ENCODE measurements around the gene DYRK2.

The DYRK2 gene

DNA sequence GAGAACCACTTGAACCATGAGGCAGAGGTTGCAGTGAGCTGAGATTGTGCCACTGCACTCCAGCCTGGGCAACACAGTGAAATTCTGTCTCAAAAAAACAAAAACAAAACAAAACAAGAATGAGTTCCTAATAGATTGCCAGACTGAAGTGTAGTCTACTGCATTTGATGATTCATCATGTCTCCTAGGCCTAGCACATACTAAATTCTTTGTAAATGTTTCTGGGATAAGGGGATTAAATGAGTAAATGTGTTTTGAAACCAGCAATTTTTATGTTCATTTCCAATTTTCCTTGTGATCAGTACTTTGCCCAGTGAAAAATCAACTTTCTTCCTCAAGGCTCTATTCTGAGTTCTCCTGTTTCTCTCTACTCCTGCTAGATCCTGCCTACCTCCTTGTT lies 2.9 kb upstream of the DYRK2 start:
- H3K36me3 ChIP-seq, result no peaks in the 10 kb centered on the region
- no peak overlapping the region for H3K4me3 ChIP-seq (ENCODE audit: low read depth in 1 of 2, low read length in 1 of 2)
- TF ChIP-seq, protein P1, sequence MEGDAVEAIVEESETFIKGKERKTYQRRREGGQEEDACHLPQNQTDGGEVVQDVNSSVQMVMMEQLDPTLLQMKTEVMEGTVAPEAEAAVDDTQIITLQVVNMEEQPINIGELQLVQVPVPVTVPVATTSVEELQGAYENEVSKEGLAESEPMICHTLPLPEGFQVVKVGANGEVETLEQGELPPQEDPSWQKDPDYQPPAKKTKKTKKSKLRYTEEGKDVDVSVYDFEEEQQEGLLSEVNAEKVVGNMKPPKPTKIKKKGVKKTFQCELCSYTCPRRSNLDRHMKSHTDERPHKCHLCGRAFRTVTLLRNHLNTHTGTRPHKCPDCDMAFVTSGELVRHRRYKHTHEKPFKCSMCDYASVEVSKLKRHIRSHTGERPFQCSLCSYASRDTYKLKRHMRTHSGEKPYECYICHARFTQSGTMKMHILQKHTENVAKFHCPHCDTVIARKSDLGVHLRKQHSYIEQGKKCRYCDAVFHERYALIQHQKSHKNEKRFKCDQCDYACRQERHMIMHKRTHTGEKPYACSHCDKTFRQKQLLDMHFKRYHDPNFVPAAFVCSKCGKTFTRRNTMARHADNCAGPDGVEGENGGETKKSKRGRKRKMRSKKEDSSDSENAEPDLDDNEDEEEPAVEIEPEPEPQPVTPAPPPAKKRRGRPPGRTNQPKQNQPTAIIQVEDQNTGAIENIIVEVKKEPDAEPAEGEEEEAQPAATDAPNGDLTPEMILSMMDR (IDR thresholded peaks at IDR 0.05), result no peak
- H3K9me3 ChIP-seq, result no peaks in the 10 kb centered on the region
- peaks cover 64% of the 10 kb centered on the region for H3K27me3 ChIP-seq
- H3K4me1 ChIP-seq (ENCODE audit: control insufficient read depth in 1 of 2, insufficient read depth in 1 of 2, low read depth in 1 of 2, low read length in 1 of 2), result peaks cover 14 to 19% of the 10 kb centered on the region in 2 experiments
- no peak overlapping the region for H3K27ac ChIP-seq

DNA sequence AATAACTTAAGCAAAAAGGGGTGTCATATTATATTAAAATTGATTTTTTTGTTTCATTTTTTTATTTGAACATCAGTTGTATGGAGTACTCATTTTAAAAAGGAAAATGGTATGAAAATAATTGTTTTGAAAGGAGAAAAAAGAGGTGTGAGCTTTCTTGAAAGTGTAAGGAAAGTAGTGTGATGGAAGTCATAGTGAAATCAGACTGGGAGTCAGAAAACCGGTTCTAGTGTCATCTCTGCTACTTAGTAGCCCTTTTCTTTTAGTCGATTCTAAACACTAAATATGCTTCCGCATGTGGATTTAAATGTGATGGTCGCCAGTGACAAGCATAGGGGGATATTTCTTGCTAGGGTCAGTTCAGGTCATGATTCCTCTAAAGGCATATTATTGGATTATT lies 1.8 kb upstream of the DYRK2 start:
- Histone ChIP-seq H3K36me3 (no peaks in the 10 kb centered on the region), H3K27ac (no peak overlapping the region), H3K9me3 (no peaks in the 10 kb centered on the region), H3K4me3 (ENCODE audit: low read depth in 1 of 2, low read length in 1 of 2) (no peak overlapping the region), H3K4me1 (ENCODE audit: control insufficient read depth in 1 of 2, insufficient read depth in 1 of 2, low read depth in 1 of 2, low read length in 1 of 2) (peaks cover 14 to 19% of the 10 kb centered on the region in 2 experiments), H3K27me3 (peaks cover 71% of the 10 kb centered on the region)
- TF ChIP-seq, protein P1 (IDR thresholded peaks at IDR 0.05), result no peak

DNA sequence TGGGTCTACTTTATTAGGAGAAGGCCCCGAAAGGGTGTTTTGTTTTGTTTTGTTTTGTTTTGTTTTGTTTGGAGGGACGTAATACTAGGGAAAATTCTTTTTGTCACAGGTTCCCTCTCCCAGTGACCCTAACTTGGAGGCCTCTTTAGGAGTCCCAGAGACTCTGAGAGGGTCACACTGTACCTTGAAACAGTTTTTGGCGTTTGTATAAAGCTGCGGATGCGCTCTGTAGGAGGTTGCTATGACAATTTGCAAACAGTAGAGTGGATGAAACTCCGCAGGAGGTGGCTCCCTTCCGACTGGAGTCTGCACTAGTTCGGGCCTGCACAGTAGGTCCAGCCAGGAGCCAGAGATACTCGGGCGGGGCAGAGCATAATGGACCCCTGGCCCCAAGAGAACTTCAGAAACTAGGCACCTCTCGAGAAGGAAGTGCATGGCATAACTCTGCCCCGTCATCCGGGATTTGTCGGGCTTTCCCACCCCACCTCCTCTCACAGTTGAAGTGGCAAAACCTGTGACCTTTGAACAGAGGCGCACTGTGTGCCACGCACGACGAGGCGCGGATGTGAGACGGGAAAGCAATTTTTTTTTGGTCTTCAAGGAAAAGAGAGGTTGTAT lies 1.3 kb upstream of the DYRK2 start:
- Histone ChIP-seq H3K27ac (no peak overlapping the region), H3K36me3 (no peaks in the 10 kb centered on the region), H3K9me3 (no peaks in the 10 kb centered on the region), H3K27me3 (peaks cover 71% of the 10 kb centered on the region), H3K4me1 (ENCODE audit: control insufficient read depth in 1 of 2, insufficient read depth in 1 of 2, low read depth in 1 of 2, low read length in 1 of 2) (peaks cover 14 to 19% of the 10 kb centered on the region in 2 experiments), H3K4me3 (ENCODE audit: low read depth in 1 of 2, low read length in 1 of 2) (peak overlapping the region in 1 of 2 experiments; percentile 57)
- TF ChIP-seq, protein P1 (IDR thresholded peaks at IDR 0.05), result no peak

DNA sequence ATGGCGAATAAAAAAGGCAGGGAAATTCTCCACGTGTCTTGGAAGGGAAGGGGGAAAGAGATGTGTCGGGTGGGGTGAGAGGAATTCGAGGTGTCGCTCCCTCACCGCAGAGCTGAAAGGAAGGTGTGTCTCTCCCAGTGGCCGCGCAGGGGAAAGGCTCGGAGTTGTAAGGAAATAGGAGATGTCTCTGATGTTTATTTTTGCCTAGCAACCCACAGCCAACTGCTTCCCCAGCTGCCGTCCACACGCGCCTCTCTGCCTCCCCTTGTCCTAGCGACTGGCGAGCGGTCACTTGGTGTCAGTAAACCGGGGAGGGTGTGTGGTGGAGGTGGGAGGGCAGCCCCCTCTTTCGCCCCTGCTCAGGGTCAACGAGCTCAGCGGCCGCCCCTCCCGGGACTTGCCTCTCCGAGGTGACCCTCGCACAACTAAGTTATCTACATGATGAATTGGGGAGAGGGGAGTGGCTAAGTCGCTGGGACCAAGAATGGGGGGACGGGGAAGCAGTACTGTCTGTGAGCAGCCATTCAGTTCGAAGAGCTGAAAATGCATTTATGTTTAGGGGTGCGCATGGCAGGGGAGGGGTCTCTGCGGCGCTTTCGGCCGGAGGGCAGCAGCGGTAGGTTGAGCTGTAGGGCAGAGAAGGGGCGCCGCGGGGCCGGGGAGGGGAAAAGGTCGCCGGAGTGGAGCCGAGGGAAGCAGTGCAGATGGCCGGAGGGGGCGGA lies 585 bp upstream of the DYRK2 start:
- no peak overlapping the region for H3K27ac ChIP-seq
- H3K27me3 ChIP-seq, result peaks cover 71% of the 10 kb centered on the region
- H3K4me3 ChIP-seq (ENCODE audit: low read depth in 1 of 2, low read length in 1 of 2), result peak overlapping the region; percentile 57 to 65
- TF ChIP-seq, protein P1 (IDR thresholded peaks at IDR 0.05), result no peak
- H3K9me3 ChIP-seq, result no peaks in the 10 kb centered on the region
- peaks cover 14 to 19% of the 10 kb centered on the region in 2 experiments for H3K4me1 ChIP-seq (ENCODE audit: control insufficient read depth in 1 of 2, insufficient read depth in 1 of 2, low read depth in 1 of 2, low read length in 1 of 2)
- no peaks in the 10 kb centered on the region for H3K36me3 ChIP-seq

DNA sequence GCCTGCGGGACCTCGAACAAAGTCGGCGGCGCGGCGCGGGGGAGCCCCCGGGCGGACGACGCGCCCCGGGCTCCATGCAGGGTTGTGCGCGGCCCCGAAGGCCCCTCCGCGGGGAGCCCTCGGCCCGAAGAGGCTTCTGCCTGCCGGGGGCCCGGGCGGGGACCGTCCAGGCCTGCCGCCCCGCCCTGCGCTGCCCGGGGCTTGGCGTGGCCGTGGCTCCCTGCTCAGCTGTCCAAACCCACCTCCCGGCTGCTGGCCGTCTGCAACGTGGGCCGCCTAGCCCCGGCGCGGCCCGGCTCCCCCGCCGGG lies 670 bp downstream of the DYRK2 start:
- Histone ChIP-seq H3K9me3 (no peaks in the 10 kb centered on the region), H3K27ac (no peak overlapping the region), H3K27me3 (peaks cover 71% of the 10 kb centered on the region), H3K4me3 (ENCODE audit: low read depth in 1 of 2, low read length in 1 of 2) (peak overlapping the region; percentile 65 to 70), H3K4me1 (ENCODE audit: control insufficient read depth in 1 of 2, insufficient read depth in 1 of 2, low read depth in 1 of 2, low read length in 1 of 2) (peaks cover 14 to 19% of the 10 kb centered on the region in 2 experiments), H3K36me3 (no peaks in the 10 kb centered on the region)
- TF ChIP-seq, protein P1 (IDR thresholded peaks at IDR 0.05), result no peak
